ENCODE data around the gene CLMN. TPM values are rescaled to one million over a fixed set of nuclear protein-coding genes. Genes with fewer than 3 reads are reported as not detected.

CLMN gene
- total and polyA plus RNA-seq, 7 experiments from 2014 or later = 0.43 to 6.8 (median 0.70) TPM

DNA sequence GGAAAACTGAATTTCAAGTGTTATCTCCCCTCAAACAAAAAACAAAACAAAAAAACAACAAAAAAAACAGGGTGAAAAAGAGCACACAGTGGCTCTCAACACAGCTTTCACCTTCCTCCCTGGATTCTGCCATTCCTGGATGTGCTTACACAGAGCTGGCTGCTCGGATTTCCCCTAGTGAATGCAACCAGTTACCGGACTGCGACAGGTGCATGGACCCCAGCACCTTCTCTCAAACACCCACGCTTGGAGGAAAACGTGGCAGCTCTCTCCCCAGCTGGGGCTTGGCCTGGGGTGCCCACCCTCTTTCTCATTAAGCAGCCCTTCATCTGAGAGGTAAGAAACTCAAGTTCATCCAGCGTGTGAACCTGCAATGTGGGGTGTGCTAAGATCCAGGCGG, 128.9 kb downstream of the CLMN start:
- ChIA-PET CTCF (no interaction called here), POLR2A (no interaction called here)
- H3K36me3 Mint-ChIP-seq = peaks cover 0 to 5% (median 0%) of the 10 kb centered on the region in 5 donors
- peaks cover 0 to 6% (median 3%) of the 10 kb centered on the region in 11 donors for H3K9me3 Mint-ChIP-seq
- Histone ChIP-seq H3K9me3 (ENCODE audit: control insufficient read depth in 2 of 3, low read length in 3 of 3) (no peaks in the 10 kb centered on the region), H3K27me3 (ENCODE audit: control insufficient read depth in 2 of 2, insufficient read depth in 2 of 2, low read length in 2 of 2) (no peaks in the 10 kb centered on the region), H3K27ac (ENCODE audit: low read depth, low read length) (no peak overlapping the region), H3K4me1 (ENCODE audit: control insufficient read depth in 2 of 2, insufficient read depth in 2 of 2, low read length in 2 of 2) (no peaks in the 10 kb centered on the region), H3K4me3 (ENCODE audit: low read length) (no peak overlapping the region), H3K36me3 (ENCODE audit: control insufficient read depth in 2 of 3, insufficient read depth in 3 of 3, low read length in 3 of 3) (no peaks in the 10 kb centered on the region)
- no peak for ATAC-seq
- H3K27me3 Mint-ChIP-seq = peaks cover 7 to 20% (median 15%) of the 10 kb centered on the region in 5 donors
- intact Hi-C loops (cut with micrococcal nuclease) = no loop called here
- no peak for DNase-seq
- H3K27ac Mint-ChIP-seq = peak overlapping the region in 1 of 9 donors; percentile 22
- no peak overlapping the region for H3K4me3 Mint-ChIP-seq
- peaks cover 0 to 6% (median 0%) of the 10 kb centered on the region in 7 donors for H3K4me1 Mint-ChIP-seq

DNA sequence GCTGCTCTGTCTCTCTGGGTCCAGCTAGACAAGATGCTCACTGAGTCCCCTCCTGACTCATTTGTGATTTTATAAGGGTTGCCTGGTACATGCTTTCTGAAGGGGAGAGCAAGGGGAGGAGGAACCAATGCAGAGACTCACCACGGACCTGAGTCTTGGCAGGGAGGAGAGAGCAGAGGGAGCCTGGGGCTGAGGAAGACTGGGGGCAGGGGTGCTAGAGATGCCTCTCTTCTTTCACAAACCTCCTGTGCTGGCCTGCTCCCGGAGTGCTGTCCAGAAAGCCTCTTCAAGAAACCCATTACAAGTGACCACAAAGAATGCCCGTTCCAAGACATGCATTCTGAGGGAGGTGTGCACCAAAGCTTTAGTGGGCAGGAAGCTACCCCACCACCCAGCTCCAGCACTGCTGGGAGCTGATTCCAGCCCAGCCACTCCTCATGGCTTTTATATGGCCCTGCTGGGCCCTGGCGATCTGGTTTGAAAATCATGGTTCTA, 129.3 kb downstream of the CLMN start:
- Histone ChIP-seq H3K27me3 (ENCODE audit: control insufficient read depth in 2 of 2, insufficient read depth in 2 of 2, low read length in 2 of 2) (no peaks in the 10 kb centered on the region), H3K9me3 (ENCODE audit: control insufficient read depth in 2 of 3, low read length in 3 of 3) (no peaks in the 10 kb centered on the region), H3K4me3 (ENCODE audit: low read length) (no peak overlapping the region), H3K4me1 (ENCODE audit: control insufficient read depth in 2 of 2, insufficient read depth in 2 of 2, low read length in 2 of 2) (no peaks in the 10 kb centered on the region), H3K27ac (ENCODE audit: low read depth, low read length) (no peak overlapping the region), H3K36me3 (ENCODE audit: control insufficient read depth in 2 of 3, insufficient read depth in 3 of 3, low read length in 3 of 3) (no peaks in the 10 kb centered on the region)
- Mint-ChIP-seq H3K9me3 (peaks cover 0 to 6% (median 3%) of the 10 kb centered on the region in 11 donors), H3K27me3 (peaks cover 11 to 25% (median 20%) of the 10 kb centered on the region in 5 donors), H3K4me1 (peaks cover 0 to 11% (median 0%) of the 10 kb centered on the region in 7 donors), H3K27ac (no peak overlapping the region), H3K36me3 (peaks cover 0 to 5% (median 0%) of the 10 kb centered on the region in 5 donors), H3K4me3 (no peak overlapping the region)
- CTCF ChIA-PET = no interaction called here
- intact Hi-C loops (cut with micrococcal nuclease) = no loop called here
- DNase-seq (no peak), ATAC-seq (no peak)
- POLR2A ChIA-PET = interaction anchor here (0.9 kb wide), 1 partner anchor 29 kb away, joined by 3 read pairs; no protein-coding TSS in a partner anchor

DNA sequence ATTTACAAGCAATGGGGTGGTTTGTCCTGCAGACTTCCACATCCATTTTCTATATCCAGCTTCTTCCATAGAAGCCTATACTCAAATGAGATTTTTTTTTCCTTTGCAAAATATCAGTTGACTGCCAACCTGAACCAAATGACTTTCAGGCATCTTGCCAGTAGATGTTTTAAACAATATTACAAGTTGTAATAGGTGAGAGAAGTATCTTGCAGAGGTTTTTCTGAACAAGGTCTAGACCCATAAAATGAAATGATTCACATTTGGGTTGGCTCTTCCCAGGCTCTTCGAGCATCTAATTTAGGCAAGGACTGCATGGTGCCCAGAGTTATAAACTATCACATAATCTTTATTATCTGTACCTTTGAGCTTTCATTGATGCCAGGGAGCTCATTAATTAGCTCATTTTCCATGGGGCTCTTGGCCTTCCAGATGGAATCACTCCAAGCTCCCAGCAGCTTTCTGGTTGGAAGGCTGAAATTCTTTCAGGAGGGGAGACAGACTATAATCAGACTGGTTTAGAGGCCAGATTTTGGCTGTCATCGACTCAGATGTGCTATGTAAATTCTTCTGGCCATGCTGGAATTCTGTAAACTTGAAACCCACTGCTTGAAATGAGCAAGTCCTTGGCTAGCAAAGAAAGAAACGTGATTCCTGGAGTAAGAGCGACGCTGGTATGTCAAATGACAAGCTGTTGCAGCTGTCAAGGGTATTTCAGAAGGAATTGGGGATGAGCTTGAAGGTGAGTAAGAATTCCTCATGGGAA, 130.2 kb downstream of the CLMN start:
- no peak for ATAC-seq
- no peaks in the 10 kb centered on the region for H3K4me1 ChIP-seq (ENCODE audit: control insufficient read depth in 2 of 2, insufficient read depth in 2 of 2, low read length in 2 of 2)
- H3K4me1 Mint-ChIP-seq = peaks cover 0 to 11% (median 0%) of the 10 kb centered on the region in 7 donors

DNA sequence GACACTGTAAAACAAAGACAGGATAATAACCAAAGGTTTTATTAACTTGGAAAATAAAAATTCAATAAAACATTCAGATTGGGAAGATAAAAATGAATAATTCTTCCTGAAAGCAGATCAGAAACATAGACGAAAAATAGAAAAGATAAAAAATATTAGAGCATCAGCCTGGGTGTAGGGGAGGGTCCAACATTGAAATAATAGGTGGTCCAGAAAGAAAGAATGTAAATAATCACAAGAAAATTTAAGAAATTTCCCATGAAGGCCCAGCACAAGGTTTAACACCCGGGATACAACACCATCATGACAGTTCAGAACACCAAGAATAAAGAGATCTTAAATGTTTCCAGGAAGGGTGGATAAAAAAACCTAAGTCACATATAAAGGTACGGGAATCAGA, 131.3 kb downstream of the CLMN start:
- peaks cover 0 to 14% (median 0%) of the 10 kb centered on the region in 7 donors for H3K4me1 Mint-ChIP-seq
- POLR2A ChIA-PET = no interaction called here

More for the DNA sequence above, 130.2 kb downstream of the CLMN start:
- H3K27ac ChIP-seq (ENCODE audit: low read depth, low read length) = no peak overlapping the region
- no peak overlapping the region for H3K4me3 ChIP-seq (ENCODE audit: low read length)
- H3K36me3 ChIP-seq (ENCODE audit: control insufficient read depth in 2 of 3, insufficient read depth in 3 of 3, low read length in 3 of 3) = no peaks in the 10 kb centered on the region
- DNase-seq = no peak
- H3K27ac Mint-ChIP-seq = no peak overlapping the region
- intact Hi-C loops (cut with micrococcal nuclease) = no loop called here
- no peak overlapping the region for H3K4me3 Mint-ChIP-seq
- peaks cover 0 to 6% (median 3%) of the 10 kb centered on the region in 11 donors for H3K9me3 Mint-ChIP-seq
- peaks cover 0 to 5% (median 0%) of the 10 kb centered on the region in 5 donors for H3K36me3 Mint-ChIP-seq
- H3K27me3 ChIP-seq (ENCODE audit: control insufficient read depth in 2 of 2, insufficient read depth in 2 of 2, low read length in 2 of 2) = no peaks in the 10 kb centered on the region
- H3K9me3 ChIP-seq (ENCODE audit: control insufficient read depth in 2 of 3, low read length in 3 of 3) = no peaks in the 10 kb centered on the region
- POLR2A ChIA-PET = interaction anchor here (0.9 kb wide), 1 partner anchor 28 kb away, joined by 3 read pairs; no protein-coding TSS in a partner anchor
- peaks cover 18 to 30% (median 25%) of the 10 kb centered on the region in 5 donors for H3K27me3 Mint-ChIP-seq
- CTCF ChIA-PET = no interaction called here

DNA sequence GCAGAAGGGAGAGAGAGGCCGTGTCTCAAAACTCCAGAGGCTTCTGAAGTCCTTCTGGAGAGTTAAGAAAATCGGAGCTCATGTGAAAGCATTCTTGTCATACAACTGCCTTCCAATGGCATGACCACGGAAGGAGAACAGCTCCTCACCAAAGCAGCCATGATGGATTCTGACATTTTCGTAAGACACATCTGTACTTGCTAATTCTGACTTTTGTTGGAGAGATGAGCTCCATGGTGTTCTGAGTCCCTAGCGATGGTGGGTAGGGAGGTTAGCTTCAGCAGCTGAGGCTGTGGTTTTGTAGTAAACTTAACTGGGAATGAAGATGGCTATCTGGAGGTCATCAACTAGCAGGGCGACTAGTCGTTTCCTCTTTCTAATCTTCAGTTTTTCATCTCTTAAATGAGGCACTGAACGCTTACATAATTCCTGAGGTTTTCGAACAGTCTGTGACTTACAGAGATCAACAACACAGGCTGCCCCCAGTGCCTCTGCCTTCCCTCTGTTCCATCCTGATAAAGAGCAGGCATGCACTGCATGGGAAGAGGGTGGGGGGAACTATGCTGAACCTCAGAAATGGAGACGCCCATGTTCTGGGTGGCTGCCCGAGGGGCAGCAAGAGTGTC, 133.8 kb downstream of the CLMN start:
- no peak overlapping the region for H3K4me3 ChIP-seq (ENCODE audit: low read length)
- H3K4me1 Mint-ChIP-seq = peaks cover 0 to 14% (median 0%) of the 10 kb centered on the region in 7 donors
- no peak for DNase-seq
- peak; percentile 56 for ATAC-seq
- peaks cover 0 to 12% (median 7%) of the 10 kb centered on the region in 5 donors for H3K36me3 Mint-ChIP-seq
- no peaks in the 10 kb centered on the region for H3K27me3 ChIP-seq (ENCODE audit: control insufficient read depth in 2 of 2, insufficient read depth in 2 of 2, low read length in 2 of 2)
- H3K4me1 ChIP-seq (ENCODE audit: control insufficient read depth in 2 of 2, insufficient read depth in 2 of 2, low read length in 2 of 2) = no peaks in the 10 kb centered on the region
- intact Hi-C loops (cut with micrococcal nuclease) = no loop called here
- H3K27ac ChIP-seq (ENCODE audit: low read depth, low read length) = no peak overlapping the region
- ChIA-PET POLR2A (no interaction called here), CTCF (no interaction called here)
- no peaks in the 10 kb centered on the region for H3K9me3 ChIP-seq (ENCODE audit: control insufficient read depth in 2 of 3, low read length in 3 of 3)
- H3K27me3 Mint-ChIP-seq = peaks cover 25 to 38% (median 27%) of the 10 kb centered on the region in 5 donors
- H3K36me3 ChIP-seq (ENCODE audit: control insufficient read depth in 2 of 3, insufficient read depth in 3 of 3, low read length in 3 of 3) = no peaks in the 10 kb centered on the region
- peaks cover 0 to 6% (median 3%) of the 10 kb centered on the region in 11 donors for H3K9me3 Mint-ChIP-seq
- H3K27ac Mint-ChIP-seq = no peak overlapping the region
- H3K4me3 Mint-ChIP-seq = peak overlapping the region in 1 of 10 donors; percentile 35

More for the DNA sequence above, 131.3 kb downstream of the CLMN start:
- H3K36me3 ChIP-seq (ENCODE audit: control insufficient read depth in 2 of 3, insufficient read depth in 3 of 3, low read length in 3 of 3) = no peaks in the 10 kb centered on the region
- H3K4me3 ChIP-seq (ENCODE audit: low read length) = no peak overlapping the region
- H3K9me3 ChIP-seq (ENCODE audit: control insufficient read depth in 2 of 3, low read length in 3 of 3) = no peaks in the 10 kb centered on the region
- intact Hi-C loops (cut with micrococcal nuclease) = no loop called here
- Mint-ChIP-seq H3K4me3 (no peak overlapping the region), H3K9me3 (peaks cover 0 to 6% (median 3%) of the 10 kb centered on the region in 11 donors), H3K36me3 (peaks cover 0 to 5% (median 0%) of the 10 kb centered on the region in 5 donors), H3K27ac (no peak overlapping the region), H3K27me3 (peaks cover 25 to 38% (median 27%) of the 10 kb centered on the region in 5 donors)
- no peak for ATAC-seq
- no peak overlapping the region for H3K27ac ChIP-seq (ENCODE audit: low read depth, low read length)
- no peaks in the 10 kb centered on the region for H3K27me3 ChIP-seq (ENCODE audit: control insufficient read depth in 2 of 2, insufficient read depth in 2 of 2, low read length in 2 of 2)
- CTCF ChIA-PET = no interaction called here
- no peaks in the 10 kb centered on the region for H3K4me1 ChIP-seq (ENCODE audit: control insufficient read depth in 2 of 2, insufficient read depth in 2 of 2, low read length in 2 of 2)
- no peak for DNase-seq

DNA sequence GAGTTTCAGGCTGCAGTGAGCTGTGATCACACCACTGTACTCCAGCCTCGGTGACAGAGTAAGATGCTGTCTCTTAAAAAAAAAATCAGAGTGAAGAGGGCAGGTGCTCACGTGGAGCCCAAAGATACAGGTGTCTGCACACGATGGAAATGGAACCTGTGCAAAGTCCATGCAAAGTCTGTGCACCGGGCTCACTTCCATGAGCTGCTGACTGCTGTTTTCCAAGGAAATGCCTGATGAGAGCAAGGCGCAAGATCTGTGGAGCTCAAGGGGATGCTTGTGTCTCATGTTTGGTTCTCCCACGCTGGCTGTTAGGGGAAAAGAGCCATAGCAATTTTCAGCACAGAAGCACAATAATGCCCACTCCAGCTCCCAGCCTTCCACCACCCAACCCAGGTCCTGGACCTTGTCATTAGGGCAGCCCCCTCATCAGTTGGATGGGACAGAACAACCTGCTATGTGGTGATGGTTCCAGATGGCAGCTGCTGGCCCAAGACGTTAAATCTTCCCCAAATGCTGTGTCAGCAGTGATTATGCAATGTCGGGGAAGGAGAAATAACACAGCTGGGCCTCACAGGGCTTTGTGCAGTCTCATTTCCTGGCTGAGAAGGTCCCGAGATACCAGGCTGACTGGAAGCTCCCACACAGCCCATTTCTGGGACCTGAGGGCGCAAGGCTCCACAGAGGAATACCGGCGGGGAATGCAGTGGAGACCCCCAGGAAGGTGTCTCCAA, 134.5 kb downstream of the CLMN start:
- H3K27me3 Mint-ChIP-seq = peaks cover 25 to 38% (median 26%) of the 10 kb centered on the region in 5 donors
- intact Hi-C loops (cut with micrococcal nuclease) = no loop called here
- Histone ChIP-seq H3K27me3 (ENCODE audit: control insufficient read depth in 2 of 2, insufficient read depth in 2 of 2, low read length in 2 of 2) (no peaks in the 10 kb centered on the region), H3K27ac (ENCODE audit: low read depth, low read length) (no peak overlapping the region), H3K4me3 (ENCODE audit: low read length) (no peak overlapping the region), H3K4me1 (ENCODE audit: control insufficient read depth in 2 of 2, insufficient read depth in 2 of 2, low read length in 2 of 2) (no peaks in the 10 kb centered on the region), H3K36me3 (ENCODE audit: control insufficient read depth in 2 of 3, insufficient read depth in 3 of 3, low read length in 3 of 3) (no peaks in the 10 kb centered on the region), H3K9me3 (ENCODE audit: control insufficient read depth in 2 of 3, low read length in 3 of 3) (no peaks in the 10 kb centered on the region)
- peaks cover 0 to 6% (median 3%) of the 10 kb centered on the region in 11 donors for H3K9me3 Mint-ChIP-seq
- no peak overlapping the region for H3K27ac Mint-ChIP-seq
- CTCF ChIA-PET = no interaction called here
- no peak overlapping the region for H3K4me3 Mint-ChIP-seq
- H3K4me1 Mint-ChIP-seq = peaks cover 0 to 14% (median 0%) of the 10 kb centered on the region in 7 donors
- ATAC-seq (peak; percentile 84), DNase-seq (no peak)
- H3K36me3 Mint-ChIP-seq = peaks cover 0 to 16% (median 11%) of the 10 kb centered on the region in 5 donors
- POLR2A ChIA-PET = no interaction called here
